ENCODE measurements around the gene AFF3.

The AFF3 gene

GRCh38 chr2:100039291-100039980 is 103.0 kb downstream of the AFF3 start:
- no peak for DNase-seq

- DNase-seq: no peak
Observed at GRCh38 chr2:100038011-100038410, 104.4 kb downstream of the AFF3 start.

DNA sequence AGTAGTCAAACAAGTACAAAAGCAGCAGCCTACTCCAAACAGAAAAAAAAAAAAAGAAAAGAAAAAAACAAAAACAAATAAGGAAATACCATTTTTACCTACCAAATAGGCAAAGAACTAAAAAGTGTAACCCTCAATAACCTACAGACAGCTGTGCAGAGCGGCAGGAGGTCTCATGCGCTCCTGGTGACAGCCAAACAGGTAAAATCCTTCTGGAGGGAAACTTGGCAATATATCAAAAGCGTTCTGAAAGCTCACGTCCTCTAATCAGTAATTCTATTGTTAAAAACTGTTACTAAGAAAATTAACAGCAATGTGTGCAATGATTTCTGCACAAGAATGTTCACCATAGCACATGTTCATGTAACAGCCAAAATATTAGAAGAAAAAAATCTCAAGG is 105.6 kb downstream of the AFF3 start:
- DNase-seq: no peak

GRCh38 chr2:100036026-100036425 is 106.4 kb downstream of the AFF3 start:
- DNase-seq: no peak

GRCh38 chr2:100034431-100034830 is 108.0 kb downstream of the AFF3 start:
- DNase-seq: no peak

GRCh38 chr2:100033976-100034375 is 108.4 kb downstream of the AFF3 start:
- no peak for DNase-seq

GRCh38 chr2:100031604-100032003 is 110.8 kb downstream of the AFF3 start:
- no peak for DNase-seq

DNA sequence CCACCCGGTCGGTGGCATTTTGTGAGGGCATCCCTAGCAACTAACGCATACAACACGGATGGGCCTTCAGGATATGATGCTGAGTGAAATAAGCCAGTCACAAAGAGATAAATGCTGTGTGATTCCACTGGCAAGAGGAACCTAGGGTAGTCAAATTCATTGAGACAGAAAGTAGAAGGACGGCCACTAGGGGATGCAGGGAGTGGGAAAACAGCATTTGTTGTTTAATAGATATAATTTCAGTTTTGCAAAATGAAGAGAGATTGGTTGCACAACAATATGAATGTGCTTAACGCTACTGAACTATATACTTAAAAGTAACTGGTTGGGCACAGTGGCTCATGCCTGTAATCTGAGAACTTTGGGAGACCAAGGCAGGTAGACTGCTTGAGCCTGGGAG is 112.9 kb downstream of the AFF3 start:
- DNase-seq: no peak

DNA sequence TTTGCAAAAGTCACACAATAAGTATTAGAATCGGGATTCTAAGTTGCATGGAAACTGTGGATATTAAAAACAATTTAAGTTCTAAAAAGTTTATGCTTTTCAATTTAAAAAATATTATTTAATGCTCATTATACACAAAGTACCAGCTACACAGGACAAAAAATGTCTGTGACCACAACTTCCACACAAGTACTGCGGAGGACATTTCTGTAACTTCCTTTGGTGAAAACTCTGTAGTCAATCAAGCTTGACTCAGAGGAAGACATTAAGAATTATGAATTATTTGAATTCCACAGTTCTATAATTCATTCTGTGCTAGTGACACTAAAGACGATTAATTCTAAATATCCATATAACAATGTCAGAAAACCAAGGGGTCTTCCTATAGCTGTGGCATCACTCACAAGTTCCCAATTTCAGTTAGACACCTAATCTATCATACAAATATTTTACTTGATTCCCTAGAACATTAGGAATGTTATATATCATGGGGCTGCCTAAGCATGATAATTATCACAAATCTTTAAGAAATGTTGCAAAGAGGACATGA is 120.5 kb downstream of the AFF3 start:
- DNase-seq: no peak

GRCh38 chr2:100019499-100019898 is 122.9 kb downstream of the AFF3 start:
- DNase-seq: no peak

- no peak for DNase-seq
Observed at GRCh38 chr2:100018341-100019193, 123.8 kb downstream of the AFF3 start.

GRCh38 chr2:100017633-100018032 is 124.8 kb downstream of the AFF3 start:
- no peak for DNase-seq

DNA sequence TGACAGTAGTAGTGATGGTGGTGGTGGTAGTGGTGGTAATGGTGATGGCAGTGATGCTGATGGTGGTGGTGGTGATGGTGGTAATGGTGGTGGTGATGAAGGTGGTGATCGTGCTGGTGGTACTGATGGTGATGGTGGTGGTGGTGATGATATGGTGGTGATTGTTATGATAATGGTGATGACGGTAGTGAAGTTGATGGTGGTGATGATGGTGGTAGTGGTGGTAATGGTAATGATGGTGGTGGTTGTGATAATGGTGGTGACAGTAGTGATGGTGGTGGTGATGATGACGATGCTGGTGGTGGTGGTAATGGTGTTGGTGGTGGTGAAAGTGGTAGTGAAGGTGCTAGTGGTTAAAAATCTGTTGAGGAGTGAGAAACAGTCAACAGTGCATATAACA is 125.6 kb downstream of the AFF3 start:
- DNase-seq: no peak

- no peak for DNase-seq
Observed at GRCh38 chr2:100015849-100016248, 126.5 kb downstream of the AFF3 start.

DNA sequence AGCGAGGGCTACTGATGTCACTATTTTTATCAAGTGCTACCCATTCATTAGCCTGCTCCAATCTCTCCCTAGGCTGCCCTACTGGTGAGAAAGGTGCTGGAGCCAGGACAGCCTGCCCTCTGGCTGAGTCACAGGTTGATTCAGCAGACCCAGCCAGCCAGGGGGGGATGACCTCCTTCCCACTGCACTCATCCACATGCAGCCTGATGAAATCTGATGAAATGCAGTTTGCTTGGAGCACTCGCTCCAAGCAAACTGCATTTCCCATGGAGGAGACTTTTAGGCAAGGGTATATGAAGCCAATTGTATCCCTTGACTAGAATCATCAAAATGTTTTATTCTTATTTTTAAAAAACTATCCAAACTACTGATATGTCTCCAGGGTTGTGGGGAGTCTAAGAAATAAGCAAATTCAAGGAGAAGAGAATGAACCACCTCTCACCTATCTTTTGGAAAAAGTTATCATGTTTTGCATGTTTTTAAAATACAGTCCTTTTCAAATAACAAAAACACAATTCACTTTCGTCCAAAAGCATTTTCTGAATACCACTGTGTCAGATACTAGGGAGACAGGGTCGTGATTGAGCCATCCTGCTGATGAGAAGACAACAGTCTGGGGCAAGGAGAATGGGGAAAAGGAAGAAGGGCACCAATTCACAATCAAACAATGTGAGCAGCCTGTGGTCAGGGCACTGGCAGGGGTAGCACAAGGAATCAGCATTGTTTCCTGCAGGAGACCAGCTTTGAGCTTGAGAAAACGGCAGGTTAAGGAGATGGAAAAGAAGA is 128.3 kb downstream of the AFF3 start:
- DNase-seq: no peak

DNA sequence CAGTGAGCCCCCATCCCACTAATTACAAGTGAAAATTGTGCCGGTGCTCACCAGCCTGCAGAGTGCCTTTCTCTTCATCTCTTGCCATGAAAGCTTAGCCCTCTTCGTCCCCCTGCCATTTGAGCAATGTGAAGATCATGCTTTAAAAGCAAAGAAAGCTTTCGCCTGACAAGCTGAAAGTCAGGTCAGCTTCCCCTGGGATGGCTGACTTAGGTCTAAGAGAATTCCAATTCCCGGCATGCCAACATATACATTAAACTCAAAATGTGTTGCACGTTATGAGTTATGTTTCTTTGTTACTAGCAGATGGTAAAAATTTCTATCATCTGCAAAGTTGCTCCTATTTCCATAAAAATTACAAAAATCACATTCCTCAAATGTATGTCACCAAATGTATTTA is 129.8 kb downstream of the AFF3 start:
- no peak for DNase-seq

DNA sequence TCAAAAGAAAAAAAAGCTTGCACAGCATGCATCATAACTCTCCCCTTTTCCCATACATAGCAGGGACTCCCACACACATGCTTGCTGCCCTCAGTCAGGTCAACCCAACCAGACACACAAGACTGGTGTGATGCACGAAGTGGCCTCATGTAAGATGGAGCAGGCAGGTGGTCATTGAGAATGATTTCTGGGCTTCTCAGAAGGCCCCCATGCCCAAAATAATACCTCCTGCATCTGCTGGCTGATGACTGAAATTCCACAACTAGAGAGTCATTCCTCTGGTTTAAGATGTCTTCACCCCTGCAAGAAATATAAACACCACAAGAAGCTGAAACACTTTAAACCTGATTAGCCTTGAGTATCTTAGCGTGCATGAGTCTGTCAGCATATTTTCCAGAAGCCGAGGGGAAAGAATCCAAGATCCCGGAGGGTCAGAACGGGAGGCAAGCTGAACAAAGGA is 131.1 kb downstream of the AFF3 start:
- DNase-seq: no peak

DNA sequence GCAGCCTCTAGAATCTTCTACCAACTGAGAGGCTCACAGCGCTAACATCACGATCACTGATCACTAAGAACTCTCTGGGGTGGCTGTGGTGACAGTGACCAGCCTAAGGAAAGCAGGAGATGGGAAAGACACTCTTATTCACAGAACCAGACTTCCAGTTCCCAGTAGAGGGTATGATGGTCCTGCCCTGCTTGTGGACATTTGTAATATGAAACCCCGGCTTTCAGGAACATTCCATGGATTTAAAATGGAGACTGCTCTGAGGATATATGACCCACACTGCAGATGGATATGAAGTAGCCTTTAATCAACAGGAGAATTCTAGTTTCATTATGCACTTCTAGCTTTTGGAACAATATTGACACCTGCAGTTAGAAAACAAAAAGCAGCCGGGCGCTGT is 131.8 kb downstream of the AFF3 start:
- DNase-seq: no peak

GRCh38 chr2:100009743-100010142 is 132.6 kb downstream of the AFF3 start:
- DNase-seq: no peak

DNA sequence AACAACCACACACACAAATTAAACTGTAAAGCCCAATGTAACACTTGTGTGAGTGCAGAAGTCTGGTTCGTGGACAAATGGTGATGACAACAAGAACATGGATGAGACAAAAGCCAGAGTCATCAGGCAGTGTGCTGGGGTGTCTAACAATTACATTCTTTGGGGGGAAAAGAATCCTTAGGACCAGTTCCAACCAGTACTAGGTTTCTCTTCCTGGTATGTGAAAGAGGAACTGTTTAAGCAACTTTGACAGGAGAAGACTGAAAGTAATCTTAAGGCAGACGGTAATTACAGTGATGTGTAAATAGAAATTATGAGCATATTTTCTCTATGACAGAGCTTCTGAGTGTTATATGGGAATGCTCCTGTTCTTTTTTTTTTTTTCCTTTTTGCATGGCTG is 133.4 kb downstream of the AFF3 start:
- no peak for DNase-seq

DNA sequence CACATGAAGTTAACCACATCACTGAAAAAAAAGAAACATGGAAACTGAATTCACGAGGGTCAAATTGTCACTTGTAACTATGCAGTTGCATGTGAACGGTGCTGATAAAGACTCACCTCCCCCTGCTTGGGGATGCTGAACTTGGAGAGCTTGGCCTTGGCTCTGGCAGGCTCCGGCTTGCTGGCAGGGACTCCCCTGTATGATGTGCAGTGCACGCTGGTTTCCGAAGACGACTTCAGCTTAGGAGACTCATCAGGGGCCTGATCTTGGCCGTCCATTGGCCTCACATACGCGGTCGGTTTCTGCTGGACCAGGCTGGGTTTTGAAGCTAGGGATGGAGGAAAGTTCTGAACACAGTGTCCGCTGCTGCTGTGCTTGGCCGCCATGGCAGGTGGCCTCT is 135.9 kb downstream of the AFF3 start:
- DNase-seq: no peak

DNA sequence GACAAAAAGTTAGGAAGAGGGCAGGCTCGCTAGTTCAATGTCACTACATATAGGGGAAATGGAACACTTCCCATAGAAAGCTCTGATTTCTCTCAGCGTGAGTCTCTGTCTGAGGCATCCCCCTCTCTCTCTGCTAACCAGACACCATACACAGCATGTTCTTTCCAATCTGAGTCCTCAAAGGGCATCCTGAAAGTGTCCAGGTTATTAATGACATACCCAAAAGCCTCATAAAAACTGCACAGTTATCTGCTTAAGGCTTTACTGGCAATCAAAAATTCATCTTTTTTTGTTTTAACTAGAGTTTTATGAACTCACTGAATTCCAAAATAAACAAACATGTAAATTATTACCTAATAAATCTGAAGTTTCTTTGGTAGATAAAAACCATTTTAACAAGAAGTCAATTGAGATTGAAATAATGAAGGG is 137.4 kb downstream of the AFF3 start:
- DNase-seq: no peak

DNA sequence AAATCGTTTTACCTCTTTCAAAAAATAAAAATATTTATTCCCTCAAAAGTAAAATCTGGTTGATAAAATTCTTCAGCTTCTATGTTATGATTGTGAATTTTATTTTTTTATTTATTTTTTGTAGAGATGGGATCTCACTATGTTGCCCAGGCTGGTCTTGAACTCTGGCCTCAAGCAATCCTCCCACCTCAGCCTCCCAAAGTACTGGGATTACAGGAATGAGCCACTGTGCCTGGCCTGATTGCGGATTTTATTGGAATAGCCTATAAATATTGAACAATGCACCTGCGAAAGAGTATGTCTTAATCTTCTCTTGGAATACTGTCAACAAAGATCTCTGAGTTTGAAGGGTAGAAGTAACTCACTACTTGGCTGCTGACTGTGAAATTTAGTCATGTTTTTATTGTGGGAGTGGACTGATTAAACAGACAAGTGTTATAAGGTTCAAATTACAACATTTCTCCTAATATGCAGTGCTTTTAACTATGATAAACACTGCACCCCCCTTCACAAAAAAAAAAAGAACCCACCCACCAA is 138.0 kb downstream of the AFF3 start:
- DNase-seq: no peak
